ENCODE data around the gene ECM2.
A peak's percentile ranks its signal among the peaks of the same experiment; 100 is the strongest.

The ECM2 gene

DNA sequence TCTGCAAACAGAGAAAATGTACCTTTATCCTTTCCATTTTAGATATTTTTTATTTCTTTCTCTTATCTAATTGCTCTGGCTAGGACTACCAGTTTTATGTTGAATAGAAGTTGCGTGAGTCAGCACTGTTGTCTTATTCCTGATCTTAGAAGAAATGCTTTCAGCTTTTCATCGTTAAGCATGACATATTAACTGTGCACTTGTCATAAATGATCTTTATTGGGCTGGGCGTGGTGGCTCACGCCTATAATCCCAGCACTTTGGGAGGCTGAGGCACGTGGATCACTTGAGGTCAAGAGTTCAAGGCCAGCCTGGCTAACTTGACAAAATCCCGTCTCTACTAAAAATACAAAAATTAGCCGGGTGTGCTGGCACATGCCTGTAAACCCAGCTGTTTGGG is 8.2 kb upstream of the ECM2 start:
- no peak for DNase-seq (ENCODE audit: low read depth in 2 of 2)
- TF ChIP-seq, protein P1, sequence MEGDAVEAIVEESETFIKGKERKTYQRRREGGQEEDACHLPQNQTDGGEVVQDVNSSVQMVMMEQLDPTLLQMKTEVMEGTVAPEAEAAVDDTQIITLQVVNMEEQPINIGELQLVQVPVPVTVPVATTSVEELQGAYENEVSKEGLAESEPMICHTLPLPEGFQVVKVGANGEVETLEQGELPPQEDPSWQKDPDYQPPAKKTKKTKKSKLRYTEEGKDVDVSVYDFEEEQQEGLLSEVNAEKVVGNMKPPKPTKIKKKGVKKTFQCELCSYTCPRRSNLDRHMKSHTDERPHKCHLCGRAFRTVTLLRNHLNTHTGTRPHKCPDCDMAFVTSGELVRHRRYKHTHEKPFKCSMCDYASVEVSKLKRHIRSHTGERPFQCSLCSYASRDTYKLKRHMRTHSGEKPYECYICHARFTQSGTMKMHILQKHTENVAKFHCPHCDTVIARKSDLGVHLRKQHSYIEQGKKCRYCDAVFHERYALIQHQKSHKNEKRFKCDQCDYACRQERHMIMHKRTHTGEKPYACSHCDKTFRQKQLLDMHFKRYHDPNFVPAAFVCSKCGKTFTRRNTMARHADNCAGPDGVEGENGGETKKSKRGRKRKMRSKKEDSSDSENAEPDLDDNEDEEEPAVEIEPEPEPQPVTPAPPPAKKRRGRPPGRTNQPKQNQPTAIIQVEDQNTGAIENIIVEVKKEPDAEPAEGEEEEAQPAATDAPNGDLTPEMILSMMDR (IDR thresholded peaks at IDR 0.05; ENCODE audit: low read depth, low read length), result no peak
- no peak overlapping the region for H3K4me3 ChIP-seq (replicated peaks in 1 of 2; ENCODE audit: low read depth in 2 of 2, low read length in 2 of 2)

DNA sequence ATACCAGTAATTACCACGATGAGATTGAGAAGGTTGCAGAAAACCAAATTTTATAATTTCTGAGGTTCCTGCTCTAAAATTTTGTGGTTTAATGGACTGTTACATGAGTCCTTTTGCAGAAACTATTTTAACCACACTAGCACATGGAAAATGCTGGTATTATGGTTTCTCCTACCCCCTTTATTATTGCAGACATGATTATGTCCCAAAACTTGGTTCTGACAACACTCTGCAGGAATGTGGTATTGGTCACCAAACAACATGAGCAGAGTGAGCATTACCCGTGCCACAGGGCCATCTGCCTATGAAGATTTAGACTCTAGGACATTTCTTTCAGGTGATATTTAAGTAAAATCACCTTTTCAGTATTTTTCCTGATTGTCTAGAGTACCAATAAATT is 2.8 kb upstream of the ECM2 start:
- H3K4me3 ChIP-seq (replicated peaks in 1 of 2; ENCODE audit: low read depth in 2 of 2, low read length in 2 of 2), result no peak overlapping the region
- DNase-seq (ENCODE audit: low read depth in 2 of 2), result peak in 1 of 2 donors; percentile 75

DNA sequence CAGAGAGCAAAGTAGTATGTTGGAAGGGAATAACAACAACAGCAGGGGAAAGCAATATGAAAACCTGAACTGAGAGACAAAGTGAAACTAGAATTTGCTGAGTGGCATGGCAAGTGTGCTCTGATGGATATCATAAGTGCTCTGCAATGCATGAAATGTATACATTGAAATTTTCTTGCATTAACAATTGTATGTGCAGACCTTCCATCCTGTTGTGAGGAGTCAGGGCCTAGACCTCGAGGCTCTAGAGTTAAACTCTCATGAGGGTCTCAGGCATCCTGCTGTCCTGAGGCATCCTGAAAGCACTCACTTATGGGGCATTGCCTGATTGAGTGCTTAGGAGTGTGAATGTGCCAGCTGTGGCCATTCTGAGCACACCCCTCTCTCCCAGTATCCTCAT is 1.1 kb downstream of the ECM2 start:
- H3K4me3 ChIP-seq (replicated peaks in 1 of 2; ENCODE audit: low read depth in 2 of 2, low read length in 2 of 2), result peak overlapping the region in 1 of 2 donors; percentile 3
- DNase-seq (ENCODE audit: low read depth in 2 of 2), result peak in 1 of 2 donors; percentile 13
- TF ChIP-seq, protein P1 (IDR thresholded peaks at IDR 0.05; ENCODE audit: low read depth, low read length), result no peak

More for the DNA sequence above, 2.8 kb upstream of the ECM2 start:
- TF ChIP-seq, protein P1 (IDR thresholded peaks at IDR 0.05; ENCODE audit: low read depth, low read length), result no peak

DNA sequence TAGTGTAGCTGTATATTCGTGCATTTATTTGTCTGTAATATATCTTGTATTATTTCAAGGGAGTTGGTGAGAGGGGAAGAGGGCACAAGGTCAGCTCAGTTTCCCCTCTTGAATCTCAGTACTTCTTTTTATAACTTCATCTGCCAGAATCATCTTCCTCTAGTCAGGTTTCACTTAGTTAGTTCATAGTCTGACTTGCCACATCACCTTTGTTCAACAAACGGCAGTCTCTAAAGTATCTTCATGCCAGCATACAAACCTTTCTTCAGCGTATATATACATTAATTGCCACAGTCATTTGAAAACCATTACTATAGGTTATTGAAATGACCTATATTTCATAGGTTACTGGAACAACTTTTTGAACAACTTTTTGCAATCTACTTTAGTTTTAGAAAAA is 1.6 kb downstream of the ECM2 start:
- H3K4me3 ChIP-seq (replicated peaks in 1 of 2; ENCODE audit: low read depth in 2 of 2, low read length in 2 of 2), result no peak overlapping the region
- TF ChIP-seq, protein P1 (IDR thresholded peaks at IDR 0.05; ENCODE audit: low read depth, low read length), result no peak
- no peak for DNase-seq (ENCODE audit: low read depth in 2 of 2)

DNA sequence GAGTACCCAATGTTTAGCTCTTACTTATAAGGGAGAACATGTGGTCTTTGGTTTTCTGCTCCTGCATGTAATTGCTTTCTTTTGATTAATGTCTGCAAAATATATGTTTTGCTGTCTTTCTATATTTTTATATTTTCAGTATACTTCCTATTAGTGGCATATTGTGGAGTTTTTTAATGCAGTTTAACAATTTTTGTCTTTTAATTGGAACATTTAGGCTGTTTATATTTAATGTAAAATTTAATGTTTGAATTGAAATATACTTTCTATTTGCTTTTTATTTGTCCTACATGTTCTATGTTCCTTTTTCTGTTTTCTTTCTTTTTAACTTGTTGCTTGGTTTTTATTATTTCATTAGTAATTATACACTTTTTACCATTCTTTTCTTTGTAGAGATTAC is 4.9 kb downstream of the ECM2 start:
- H3K4me3 ChIP-seq (replicated peaks in 1 of 2; ENCODE audit: low read depth in 2 of 2, low read length in 2 of 2), result no peak overlapping the region
- DNase-seq (ENCODE audit: low read depth in 2 of 2), result no peak
- TF ChIP-seq, protein P1 (IDR thresholded peaks at IDR 0.05; ENCODE audit: low read depth, low read length), result no peak

DNA sequence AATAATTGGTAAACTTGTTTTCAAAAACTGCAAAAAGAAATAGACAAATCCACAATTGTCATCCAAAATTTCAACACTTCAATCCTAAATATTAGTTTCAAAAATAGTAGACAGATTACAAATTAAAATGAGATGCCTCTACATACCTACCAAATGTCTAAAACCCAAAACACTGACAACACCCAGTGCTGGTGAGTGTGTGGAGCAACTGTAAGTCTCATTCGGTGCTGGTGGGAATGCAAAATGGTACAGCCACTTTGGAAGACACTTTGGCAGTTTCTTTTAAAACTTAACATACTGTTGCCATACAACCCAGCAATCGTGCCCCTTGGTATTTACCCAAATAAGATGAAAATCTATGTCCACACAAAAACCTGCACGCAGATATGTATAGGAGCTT is 6.7 kb downstream of the ECM2 start:
- DNase-seq (ENCODE audit: low read depth in 2 of 2), result no peak
- TF ChIP-seq, protein P1 (IDR thresholded peaks at IDR 0.05; ENCODE audit: low read depth, low read length), result no peak
- no peak overlapping the region for H3K4me3 ChIP-seq (replicated peaks in 1 of 2; ENCODE audit: low read depth in 2 of 2, low read length in 2 of 2)

DNA sequence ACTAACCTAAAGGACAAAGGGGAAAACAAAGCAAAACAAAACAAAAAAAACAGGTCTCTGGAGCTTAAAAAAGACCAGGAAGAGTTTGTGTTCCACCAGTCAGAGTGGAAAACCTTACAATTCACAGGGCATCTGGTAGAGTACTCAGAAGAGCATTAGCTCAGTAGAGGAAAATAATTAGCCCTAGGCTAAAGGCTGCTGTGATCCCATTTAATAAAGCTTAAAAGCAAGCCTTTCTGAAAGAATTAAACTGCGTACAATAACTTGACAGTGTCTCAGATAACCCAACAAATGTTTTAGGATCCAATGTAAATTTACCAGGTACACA is 7.3 kb downstream of the ECM2 start:
- no peak overlapping the region for H3K4me3 ChIP-seq (replicated peaks in 1 of 2; ENCODE audit: low read depth in 2 of 2, low read length in 2 of 2)
- no peak for DNase-seq (ENCODE audit: low read depth in 2 of 2)
- TF ChIP-seq, protein P1 (IDR thresholded peaks at IDR 0.05; ENCODE audit: low read depth, low read length), result no peak

All from cardiac fibroblast (primary cell).